CD8-positive, alpha-beta memory T cell (primary cell): ENCODE results near the gene S100PBP. TPM values are rescaled to one million over a fixed set of nuclear protein-coding genes. Genes with fewer than 3 reads are reported as not detected.
A peak's percentile ranks its signal among the peaks of the same experiment; 100 is the strongest.

Source experiments
- CTCF ChIA-PET: fragments of 350-600 bp; sonication (Branson Sonifier 250); formaldehyde crosslinking; loops from one replicate; lab custom pipeline; 2021; ENCODE audit warnings: antibody characterized with exemption; lab: Charles Lee
- POLR2A ChIA-PET: fragments of 350-600 bp; sonication (Branson Sonifier 250); formaldehyde crosslinking; loops from one replicate; lab custom pipeline; 2021; ENCODE audit warnings: antibody characterized with exemption; lab: Charles Lee
- DNase-seq, 5 donors: peaks; one replicate each; pipeline versions ENCODE4 v3.0.0 to v3.0.0-alpha.2; 2020 to 2022; ENCODE audit warnings: mixed read lengths in 1 of 5
- H3K27ac ChIP-seq: one replicate; pipeline ENCODE4 v1.7.0; 2013; ENCODE audit warnings: low read depth, mild to moderate bottlenecking, low read length, moderate library complexity
- H3K27me3 ChIP-seq: 2 replicates; pipeline ENCODE4 v1.7.0; 2013; ENCODE audit warnings: low read length, mild to moderate bottlenecking; ENCODE audit not compliant: insufficient read depth, poor library complexity, severe bottlenecking
- H3K36me3 ChIP-seq: 2 replicates; pipeline ENCODE4 v1.7.0; 2013; ENCODE audit warnings: mild to moderate bottlenecking, low read length, moderate library complexity; ENCODE audit not compliant: insufficient read depth
- H3K4me1 ChIP-seq: 2 replicates; pipeline ENCODE4 v1.7.0; 2013; ENCODE audit warnings: mild to moderate bottlenecking, low read length, moderate library complexity; ENCODE audit not compliant: insufficient read depth
- H3K4me3 ChIP-seq: 2 replicates; pipeline ENCODE4 v1.7.0; 2013; ENCODE audit warnings: mild to moderate bottlenecking, low read length
- H3K9me3 ChIP-seq: 2 replicates; pipeline ENCODE4 v1.7.0; 2013; ENCODE audit warnings: mild to moderate bottlenecking, low read length
- H3K27ac Mint-ChIP-seq, 8 donors: one replicate each; pipeline ENCODE4 v1.8.0; 2020 to 2021; ENCODE audit warnings: mixed read lengths in 8 of 8, mild to moderate bottlenecking in 6 of 8, inconsistent platforms in 3 of 8, moderate library complexity in 3 of 8
- H3K27me3 Mint-ChIP-seq, 2 donors: one replicate each; pipeline ENCODE4 v1.8.0; 2020 to 2021; ENCODE audit warnings: mixed read lengths in 2 of 2, mild to moderate bottlenecking in 1 of 2, moderate library complexity in 1 of 2
- H3K36me3 Mint-ChIP-seq, 3 donors: one replicate each; pipeline ENCODE4 v1.8.0; 2020 to 2021; ENCODE audit warnings: mixed read lengths in 3 of 3, inconsistent platforms in 1 of 3, mild to moderate bottlenecking in 1 of 3
- H3K4me1 Mint-ChIP-seq, 3 donors: one replicate each; pipeline ENCODE4 v1.8.0; 2020 to 2021; ENCODE audit warnings: mixed read lengths in 3 of 3, inconsistent platforms in 1 of 3, mild to moderate bottlenecking in 1 of 3
- H3K4me3 Mint-ChIP-seq, 7 donors: one replicate each; pipeline ENCODE4 v1.8.0; 2020 to 2021; ENCODE audit warnings: mixed read lengths in 7 of 7, mild to moderate bottlenecking in 6 of 7, moderate library complexity in 4 of 7, inconsistent platforms in 2 of 7
- H3K9me3 Mint-ChIP-seq, 5 donors: one replicate each; pipeline ENCODE4 v1.8.0; 2020 to 2022; ENCODE audit warnings: mixed read lengths in 5 of 5, mild to moderate bottlenecking in 3 of 5, moderate library complexity in 2 of 5, inconsistent platforms in 1 of 5
- polyA plus RNA-seq: library from polyadenylated mRNA; unstranded; fragments of 300-500 nt; fragmentation: Illumina TruSeq; gene quantifications from one replicate; pipeline ENCODE4 v1.2.3, GENCODE V29; 2021
- total RNA-seq, 2 experiments: library from RNA; stranded (reverse); gene quantifications; one replicate each; pipeline ENCODE4 v1.2.3, GENCODE V29; 2021

The S100PBP gene
- total and polyA plus RNA-seq, 3 experiments from 2014 or later = 17.3 to 30.6 (median 28.6) TPM

DNA sequence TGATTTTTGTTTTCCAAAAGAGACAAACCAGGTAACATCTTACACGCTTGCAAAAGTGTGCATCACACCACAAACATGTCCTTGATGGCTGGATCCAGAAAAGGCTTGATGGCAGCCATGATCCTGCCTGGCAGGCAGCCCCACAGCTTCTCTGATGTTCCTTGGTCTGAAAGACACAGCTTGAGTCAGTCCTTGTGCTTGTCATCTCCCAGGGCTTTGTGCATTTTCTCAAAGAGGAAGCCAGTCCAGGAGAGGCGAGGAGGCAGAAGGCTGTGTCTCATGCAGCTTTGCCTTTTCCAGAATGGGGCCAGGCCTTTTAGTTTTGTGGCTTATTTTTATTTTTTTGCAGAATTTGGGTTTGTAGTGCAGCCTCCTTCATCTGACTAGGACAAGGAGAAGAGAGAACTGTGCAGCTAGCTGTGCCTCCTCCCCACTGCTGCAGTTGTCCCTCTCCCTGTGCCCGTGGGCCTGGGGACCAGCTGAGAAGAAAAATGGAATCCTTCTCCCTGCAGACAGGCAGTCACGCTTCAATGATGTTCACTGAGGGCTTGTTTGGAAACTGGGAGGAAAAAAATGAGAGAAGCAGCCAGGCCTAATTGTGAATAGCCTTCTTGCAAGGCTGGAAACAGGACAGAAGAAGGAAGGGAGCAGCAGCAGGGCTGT, 45.9 kb downstream of the S100PBP start:
- Histone ChIP-seq H3K36me3 (no peaks in the 10 kb centered on the region), H3K27ac (no peak overlapping the region), H3K4me3 (no peak overlapping the region), H3K27me3 (no peaks in the 10 kb centered on the region), H3K9me3 (no peaks in the 10 kb centered on the region), H3K4me1 (no peaks in the 10 kb centered on the region)
- ChIA-PET POLR2A (interaction anchor here (0.6 kb wide), 1 partner anchor 691 kb away, joined by 7 read pairs; no protein-coding TSS in a partner anchor), CTCF (interaction anchor here (1.5 to 1.6 kb wide), 2 partner anchors 13 to 150 kb away, joined by 3 to 4 read pairs; no protein-coding TSS in a partner anchor)
- Mint-ChIP-seq H3K4me1 (no peaks in the 10 kb centered on the region), H3K36me3 (peaks cover 0 to 71% (median 12%) of the 10 kb centered on the region in 3 donors), H3K27ac (peak overlapping the region in 3 of 8 donors; percentile 17 to 66 (median 51)), H3K27me3 (no peaks in the 10 kb centered on the region), H3K9me3 (no peaks in the 10 kb centered on the region), H3K4me3 (no peak overlapping the region)
- no peak for DNase-seq

DNA sequence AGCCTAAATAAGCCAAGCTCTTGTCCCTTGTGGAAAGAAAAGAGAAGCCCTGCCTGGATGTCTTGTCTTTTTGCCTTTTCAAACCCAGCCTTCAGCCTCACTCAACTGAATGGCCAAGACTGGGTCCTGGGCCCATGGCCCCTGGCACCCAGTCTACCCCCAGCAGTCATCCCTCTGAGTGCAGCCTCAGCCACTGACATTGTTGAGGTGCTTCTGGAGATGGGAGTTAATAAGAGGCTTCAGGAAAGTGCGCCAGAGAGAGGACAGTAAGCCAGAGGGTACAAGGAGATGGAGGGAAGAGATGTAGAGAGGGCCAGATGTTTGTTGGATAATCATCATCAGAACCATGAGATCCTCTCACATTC, 46.4 kb downstream of the S100PBP start:
- Histone ChIP-seq H3K27ac (no peak overlapping the region), H3K27me3 (no peaks in the 10 kb centered on the region), H3K4me1 (no peaks in the 10 kb centered on the region), H3K36me3 (no peaks in the 10 kb centered on the region), H3K9me3 (no peaks in the 10 kb centered on the region), H3K4me3 (no peak overlapping the region)
- Mint-ChIP-seq H3K9me3 (no peaks in the 10 kb centered on the region), H3K27me3 (peaks cover 0 to 5% of the 10 kb centered on the region in 2 donors), H3K36me3 (peaks cover 0 to 68% (median 12%) of the 10 kb centered on the region in 3 donors), H3K4me3 (no peak overlapping the region), H3K4me1 (no peaks in the 10 kb centered on the region), H3K27ac (peak overlapping the region in 2 of 8 donors; percentile 7 to 66)
- CTCF ChIA-PET = interaction anchor here (1.5 to 1.6 kb wide), 2 partner anchors 13 to 151 kb away, joined by 3 to 4 read pairs; no protein-coding TSS in a partner anchor
- no peak for DNase-seq
- POLR2A ChIA-PET = interaction anchor here (0.6 kb wide), 1 partner anchor 691 kb away, joined by 7 read pairs; no protein-coding TSS in a partner anchor

DNA sequence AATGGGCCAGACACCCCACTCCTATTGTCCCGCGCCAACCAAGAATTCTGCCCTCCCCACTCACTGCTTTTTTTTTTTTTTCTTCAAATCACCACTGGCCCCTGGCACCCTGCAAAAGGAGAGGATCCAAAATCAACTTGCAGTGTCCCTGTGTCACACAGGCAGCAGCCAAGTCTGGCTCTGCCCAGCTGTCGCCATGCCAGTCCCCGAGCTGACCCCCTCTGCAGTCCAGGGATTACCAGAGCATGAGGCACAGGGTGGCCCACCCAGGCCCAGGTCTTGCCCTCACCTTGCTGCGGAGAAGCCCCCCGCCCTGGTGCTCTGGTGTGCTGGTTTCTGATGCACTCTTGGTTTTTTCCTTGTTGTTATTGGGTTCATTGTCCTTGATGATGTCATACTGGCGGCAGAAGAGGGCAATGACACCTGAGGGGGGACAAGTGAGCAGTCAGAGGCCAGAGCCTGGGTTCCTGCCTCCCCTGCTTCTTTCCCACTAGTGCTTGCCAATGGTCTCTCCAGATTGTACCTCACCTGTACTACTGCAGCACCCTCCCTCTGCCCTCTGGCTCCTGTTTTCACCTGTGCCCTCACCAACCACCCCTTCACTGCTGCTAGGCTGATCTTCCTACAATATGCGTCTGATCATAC, 47.0 kb downstream of the S100PBP start:
- no peak overlapping the region for H3K4me3 Mint-ChIP-seq
- no peak for DNase-seq
- CTCF ChIA-PET = no interaction called here
- H3K27me3 ChIP-seq = peaks cover 2% of the 10 kb centered on the region
- no peak overlapping the region for H3K27ac ChIP-seq
- peaks cover 0 to 4% (median 1%) of the 10 kb centered on the region in 3 donors for H3K4me1 Mint-ChIP-seq
- no peaks in the 10 kb centered on the region for H3K9me3 Mint-ChIP-seq
- peaks cover 0 to 62% (median 12%) of the 10 kb centered on the region in 3 donors for H3K36me3 Mint-ChIP-seq
- H3K4me3 ChIP-seq = no peak overlapping the region
- H3K27ac Mint-ChIP-seq = peak overlapping the region in 1 of 8 donors; percentile 75
- H3K9me3 ChIP-seq = no peaks in the 10 kb centered on the region
- POLR2A ChIA-PET = no interaction called here
- no peaks in the 10 kb centered on the region for H3K4me1 ChIP-seq
- H3K27me3 Mint-ChIP-seq = peaks cover 3 to 11% of the 10 kb centered on the region in 2 donors
- no peaks in the 10 kb centered on the region for H3K36me3 ChIP-seq

- CTCF ChIA-PET = interaction anchor here (2.0 kb wide), 1 partner anchor 154 kb away, joined by 6 read pairs; no protein-coding TSS in a partner anchor
- POLR2A ChIA-PET = no interaction called here
These were observed 48.4 kb downstream of the S100PBP start for GRCh38 chr1:32865639-32866405.

DNA sequence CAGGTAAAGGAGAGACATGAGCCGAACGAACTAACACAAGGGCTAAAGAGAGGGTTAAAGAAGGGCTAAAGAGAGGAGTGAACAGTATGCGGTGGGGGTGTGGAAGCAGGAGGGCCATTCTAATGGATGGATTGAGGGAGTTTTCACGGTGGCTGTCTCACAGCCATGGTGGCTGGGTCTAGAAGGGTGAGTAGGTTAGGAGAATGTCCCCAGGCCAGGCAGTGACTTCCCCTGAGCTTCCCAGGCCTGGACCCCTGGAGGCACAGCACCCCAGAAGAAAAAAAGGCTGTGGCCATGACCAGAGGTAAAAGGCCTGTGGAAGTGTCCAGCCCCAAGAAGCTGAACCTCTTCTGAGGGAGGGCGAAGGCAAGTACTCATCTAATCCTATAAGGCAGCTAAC, 49.7 kb downstream of the S100PBP start:
- H3K36me3 Mint-ChIP-seq = peaks cover 0 to 41% (median 4%) of the 10 kb centered on the region in 3 donors
- no peaks in the 10 kb centered on the region for H3K9me3 ChIP-seq
- H3K36me3 ChIP-seq = no peaks in the 10 kb centered on the region
- peak overlapping the region in 1 of 7 donors; percentile 0 for H3K4me3 Mint-ChIP-seq
- peaks cover 19 to 31% of the 10 kb centered on the region in 2 donors for H3K27me3 Mint-ChIP-seq
- peaks cover 23% of the 10 kb centered on the region for H3K27me3 ChIP-seq
- POLR2A ChIA-PET = no interaction called here
- no peak overlapping the region for H3K27ac ChIP-seq
- H3K4me1 Mint-ChIP-seq = peaks cover 16 to 26% (median 20%) of the 10 kb centered on the region in 3 donors
- H3K4me1 ChIP-seq = peaks cover 7% of the 10 kb centered on the region
- peak overlapping the region in 2 of 8 donors; percentile 47 to 72 for H3K27ac Mint-ChIP-seq
- DNase-seq = no peak
- H3K9me3 Mint-ChIP-seq = no peaks in the 10 kb centered on the region
- H3K4me3 ChIP-seq = no peak overlapping the region
- CTCF ChIA-PET = interaction anchor here (2.0 kb wide), 1 partner anchor 155 kb away, joined by 6 read pairs; no protein-coding TSS in a partner anchor

More at GRCh38 chr1:32865639-32866405, 48.4 kb downstream of the S100PBP start:
- no peaks in the 10 kb centered on the region for H3K9me3 Mint-ChIP-seq
- DNase-seq = no peak
- H3K4me3 Mint-ChIP-seq = no peak overlapping the region
- H3K36me3 Mint-ChIP-seq = peaks cover 0 to 52% (median 12%) of the 10 kb centered on the region in 3 donors
- Histone ChIP-seq H3K27ac (no peak overlapping the region), H3K9me3 (no peaks in the 10 kb centered on the region), H3K27me3 (peaks cover 11% of the 10 kb centered on the region), H3K4me3 (no peak overlapping the region), H3K36me3 (no peaks in the 10 kb centered on the region), H3K4me1 (no peaks in the 10 kb centered on the region)
- peak overlapping the region in 1 of 8 donors; percentile 11 for H3K27ac Mint-ChIP-seq
- H3K27me3 Mint-ChIP-seq = peaks cover 9 to 19% of the 10 kb centered on the region in 2 donors
- H3K4me1 Mint-ChIP-seq = peaks cover 7 to 13% (median 8%) of the 10 kb centered on the region in 3 donors

DNA sequence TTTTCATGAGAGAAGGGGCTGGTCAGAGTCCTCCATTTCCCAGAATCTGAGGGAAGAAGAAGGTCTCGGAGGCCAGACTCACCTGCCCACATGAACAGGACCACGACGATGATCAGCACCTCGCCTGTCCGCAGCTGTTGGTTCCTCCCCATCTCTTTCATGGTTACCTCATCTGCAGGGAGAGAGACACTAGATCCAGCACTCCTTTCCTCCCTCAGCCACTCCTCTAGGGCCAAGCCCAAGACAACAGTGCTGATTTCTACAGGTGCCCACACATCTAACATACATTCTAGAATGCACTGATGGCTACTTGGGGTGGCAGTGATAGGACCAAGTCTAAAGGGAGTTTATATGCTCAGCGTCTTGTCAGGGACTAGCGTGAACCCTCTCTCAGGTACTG, 50.2 kb downstream of the S100PBP start:
- Mint-ChIP-seq H3K36me3 (peaks cover 0 to 36% (median 4%) of the 10 kb centered on the region in 3 donors), H3K4me3 (peak overlapping the region in 1 of 7 donors; percentile 0), H3K27ac (peak overlapping the region in 1 of 8 donors; percentile 55), H3K4me1 (peaks cover 18 to 28% (median 22%) of the 10 kb centered on the region in 3 donors), H3K27me3 (peaks cover 22 to 34% of the 10 kb centered on the region in 2 donors), H3K9me3 (no peaks in the 10 kb centered on the region)
- Histone ChIP-seq H3K4me3 (no peak overlapping the region), H3K9me3 (no peaks in the 10 kb centered on the region), H3K4me1 (peaks cover 7% of the 10 kb centered on the region), H3K27ac (no peak overlapping the region), H3K27me3 (peaks cover 28% of the 10 kb centered on the region), H3K36me3 (no peaks in the 10 kb centered on the region)
- CTCF ChIA-PET = no interaction called here
- no peak for DNase-seq
- POLR2A ChIA-PET = no interaction called here

DNA sequence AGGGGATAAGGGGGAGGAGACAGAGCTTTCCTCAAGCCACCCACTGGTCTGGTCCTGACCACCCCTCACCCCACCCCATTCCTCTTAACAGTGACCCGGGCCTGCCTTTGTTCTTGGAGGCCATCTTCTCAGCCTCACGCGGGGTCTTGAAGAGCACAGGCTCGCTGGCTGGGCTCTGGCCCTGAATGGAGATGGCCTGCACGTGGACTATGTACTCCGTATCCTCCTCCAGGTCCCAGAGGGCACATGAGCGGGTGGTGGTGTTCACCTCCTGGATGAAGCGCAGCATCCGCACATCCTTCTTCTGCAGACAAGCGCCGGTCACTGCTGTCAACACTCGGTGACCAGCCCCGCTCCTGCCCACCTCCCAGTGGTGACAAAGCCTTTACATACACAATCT, 50.6 kb downstream of the S100PBP start:
- no peak overlapping the region for H3K27ac ChIP-seq
- H3K27me3 ChIP-seq = peaks cover 30% of the 10 kb centered on the region
- H3K9me3 Mint-ChIP-seq = no peaks in the 10 kb centered on the region
- peaks cover 0 to 32% (median 4%) of the 10 kb centered on the region in 3 donors for H3K36me3 Mint-ChIP-seq
- H3K27ac Mint-ChIP-seq = no peak overlapping the region
- ChIA-PET CTCF (interaction anchor here (9.5 kb wide), 1 partner anchor 157 kb away, joined by 112 read pairs; no protein-coding TSS in a partner anchor), POLR2A (no interaction called here)
- H3K4me3 Mint-ChIP-seq = no peak overlapping the region
- no peak for DNase-seq
- no peaks in the 10 kb centered on the region for H3K36me3 ChIP-seq
- no peak overlapping the region for H3K4me3 ChIP-seq
- peaks cover 19 to 30% (median 24%) of the 10 kb centered on the region in 3 donors for H3K4me1 Mint-ChIP-seq
- no peaks in the 10 kb centered on the region for H3K9me3 ChIP-seq
- H3K27me3 Mint-ChIP-seq = peaks cover 25 to 36% of the 10 kb centered on the region in 2 donors
- peaks cover 7% of the 10 kb centered on the region for H3K4me1 ChIP-seq
